Peyer's patch (tissue), 4 donors: Measurements from ENCODE around the gene YIPF5.

Experiments used
- POLR2A ChIP-seq, 2 donors: fragments of 450-650 bp; IDR thresholded peaks; one replicate each; pipeline ENCODE4 v1.5.1; 2017; ENCODE audit warnings: antibody characterized with exemption in 2 of 2, mild to moderate bottlenecking in 2 of 2, moderate library complexity in 2 of 2
- TF ChIP-seq, protein P1 (sequence below), 6 experiments: fragments of 450-650 bp in 4 of 6; fragments of 200-600 bp in 2 of 6; sonication (generic) in 1 of 6; IDR thresholded peaks; one replicate each; pipeline ENCODE4 v1.5.1; 2017 to 2019; ENCODE audit warnings: antibody characterized with exemption in 6 of 6, mild to moderate bottlenecking in 3 of 6, moderate library complexity in 1 of 6

GRCh38 chr5:144167998-144168397, 2.5 kb downstream of the YIPF5 start:
- no peak for TF ChIP-seq POLR2A (IDR thresholded peaks at IDR 0.05)
- TF ChIP-seq, protein P1, sequence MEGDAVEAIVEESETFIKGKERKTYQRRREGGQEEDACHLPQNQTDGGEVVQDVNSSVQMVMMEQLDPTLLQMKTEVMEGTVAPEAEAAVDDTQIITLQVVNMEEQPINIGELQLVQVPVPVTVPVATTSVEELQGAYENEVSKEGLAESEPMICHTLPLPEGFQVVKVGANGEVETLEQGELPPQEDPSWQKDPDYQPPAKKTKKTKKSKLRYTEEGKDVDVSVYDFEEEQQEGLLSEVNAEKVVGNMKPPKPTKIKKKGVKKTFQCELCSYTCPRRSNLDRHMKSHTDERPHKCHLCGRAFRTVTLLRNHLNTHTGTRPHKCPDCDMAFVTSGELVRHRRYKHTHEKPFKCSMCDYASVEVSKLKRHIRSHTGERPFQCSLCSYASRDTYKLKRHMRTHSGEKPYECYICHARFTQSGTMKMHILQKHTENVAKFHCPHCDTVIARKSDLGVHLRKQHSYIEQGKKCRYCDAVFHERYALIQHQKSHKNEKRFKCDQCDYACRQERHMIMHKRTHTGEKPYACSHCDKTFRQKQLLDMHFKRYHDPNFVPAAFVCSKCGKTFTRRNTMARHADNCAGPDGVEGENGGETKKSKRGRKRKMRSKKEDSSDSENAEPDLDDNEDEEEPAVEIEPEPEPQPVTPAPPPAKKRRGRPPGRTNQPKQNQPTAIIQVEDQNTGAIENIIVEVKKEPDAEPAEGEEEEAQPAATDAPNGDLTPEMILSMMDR (IDR thresholded peaks at IDR 0.05): no peak
